HUES6 (cell line): ENCODE data around the gene DNAI1.
"Not testable (repeated sequence)": the region's sequence is repeated elsewhere in the genome, so short reads cannot be mapped to it uniquely, and the experiment has no call there.

Experiments used
- H3K27ac ChIP-seq: 2 replicates; pipeline ENCODE4 v1.7.0; 2013; ENCODE audit warnings: low read depth, mild to moderate bottlenecking, low read length, inconsistent platforms
- H3K27me3 ChIP-seq: 2 replicates; pipeline ENCODE4 v1.6.1; 2013; ENCODE audit warnings: low read length; ENCODE audit not compliant: control insufficient read depth, insufficient read depth
- H3K36me3 ChIP-seq: 2 replicates; pipeline ENCODE4 v1.6.1; 2013; ENCODE audit warnings: low read length; ENCODE audit not compliant: control insufficient read depth, insufficient read depth
- H3K4me1 ChIP-seq: 2 replicates; pipeline ENCODE4 v1.6.1; 2013; ENCODE audit warnings: low read length; ENCODE audit not compliant: control insufficient read depth, insufficient read depth
- H3K4me3 ChIP-seq: 2 replicates; pipeline ENCODE4 v1.5.1; 2013; ENCODE audit warnings: low read depth, low read length
- H3K9ac ChIP-seq: one replicate; pipeline ENCODE4 v1.6.1; 2013; ENCODE audit warnings: mild to moderate bottlenecking, low read length
- H3K9me3 ChIP-seq: 2 replicates; pipeline ENCODE4 v1.6.1; 2013; ENCODE audit warnings: low read depth, low read length; ENCODE audit not compliant: control insufficient read depth, insufficient read depth

The DNAI1 gene

DNA sequence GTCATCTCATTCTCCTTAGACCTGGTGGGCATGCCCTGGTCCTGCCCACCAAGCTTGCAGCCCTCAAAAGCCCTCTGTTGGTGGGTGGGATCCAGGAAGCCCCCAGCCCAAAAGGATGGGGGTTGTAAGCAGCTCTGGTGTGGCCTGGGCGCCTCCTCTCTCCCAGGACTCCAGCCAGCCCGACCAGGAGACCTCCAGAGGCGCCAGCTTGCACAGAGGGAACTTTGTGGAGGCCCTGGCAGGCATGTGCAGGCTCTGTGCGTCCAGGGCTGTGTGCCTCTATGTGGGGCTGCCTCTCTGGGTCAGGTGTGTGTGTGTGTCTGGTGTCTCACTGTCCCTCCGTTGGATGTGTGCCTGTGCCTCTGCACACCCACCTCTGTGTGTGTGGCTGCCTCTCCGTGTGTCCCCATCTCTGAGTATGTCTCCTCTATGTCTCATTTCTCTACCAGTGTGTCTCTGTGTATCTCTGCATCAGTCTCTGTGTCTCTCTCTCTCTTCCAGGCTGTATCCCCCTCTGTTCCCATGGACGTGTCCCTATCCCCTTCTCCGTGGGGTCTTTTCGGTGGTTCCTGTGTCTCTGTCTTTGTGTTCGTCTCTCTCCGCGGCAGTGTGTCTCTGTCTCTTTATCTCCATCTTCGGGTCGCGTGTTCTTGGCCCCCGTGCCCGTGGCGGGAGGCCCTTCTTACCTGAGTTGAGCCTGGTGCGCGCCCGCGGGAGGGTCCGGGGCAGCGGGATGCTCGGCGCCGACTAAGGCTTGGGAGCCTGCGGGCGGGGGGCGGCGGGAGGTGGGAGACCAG, 63.7 kb downstream of the DNAI1 start:
- Histone ChIP-seq H3K4me3 (peak overlapping the region; percentile 73), H3K27me3 (peaks cover 47% of the 10 kb centered on the region), H3K36me3 (no peaks in the 10 kb centered on the region), H3K9me3 (no peaks in the 10 kb centered on the region), H3K9ac (peak overlapping the region; percentile 46), H3K27ac (no peak overlapping the region), H3K4me1 (peaks cover 21% of the 10 kb centered on the region)

DNA sequence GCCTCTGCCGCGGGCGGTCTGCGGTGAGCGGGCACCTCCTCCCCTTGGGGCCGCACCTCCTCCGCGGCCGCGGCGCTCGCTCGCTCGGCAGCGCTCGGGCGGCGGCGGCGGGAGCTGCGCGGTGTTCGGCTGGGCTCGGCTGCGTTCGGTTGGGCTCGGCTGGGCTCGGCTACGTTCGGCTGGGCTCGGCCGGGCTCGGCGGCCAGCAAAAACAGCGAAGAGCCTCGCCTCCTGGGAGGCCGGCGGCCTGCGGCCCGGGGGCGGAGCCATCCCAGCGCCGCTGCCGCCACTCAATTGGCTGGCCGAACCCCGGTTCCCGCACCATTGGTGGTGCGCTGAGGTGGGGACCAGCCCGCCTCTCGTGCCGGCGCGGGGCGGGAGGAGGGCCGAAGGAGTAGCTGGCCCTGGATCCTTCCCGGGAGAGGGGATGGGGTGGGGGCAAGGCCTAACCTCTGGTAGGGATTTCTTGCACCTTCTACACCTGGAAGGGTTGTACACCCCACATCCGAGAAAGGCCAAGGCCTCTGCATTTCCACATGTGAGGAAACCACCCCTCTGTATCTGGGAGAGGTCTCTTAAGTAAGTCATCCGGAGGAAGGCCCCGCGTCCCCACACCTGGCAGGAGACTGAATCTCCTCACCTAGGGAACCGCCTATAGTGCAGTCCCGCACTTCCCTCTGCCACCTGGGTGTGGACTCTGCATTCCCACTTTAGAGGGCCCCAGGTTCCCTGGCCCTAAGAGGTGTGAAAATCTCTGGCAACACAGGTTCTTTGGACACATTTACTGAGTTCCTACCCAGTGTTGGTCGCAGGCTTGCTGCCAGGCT, 64.6 kb downstream of the DNAI1 start, which contains the start of gene ENHO:
Gene ENHO, minus strand, starts transcription at position 20 of the 827 bp plus-strand sequence. CDS start 1,295 bp downstream, outside the sequence.
- Histone ChIP-seq H3K36me3 (no peaks in the 10 kb centered on the region), H3K9ac (peak within 1 kb of the TSS; percentile 46), H3K4me3 (peak within 1 kb of the TSS; percentile 73), H3K27me3 (peaks cover 47% of the 10 kb centered on the region), H3K9me3 (no peaks in the 10 kb centered on the region), H3K4me1 (peaks cover 21% of the 10 kb centered on the region), H3K27ac (no peak within 1 kb of the TSS)

DNA sequence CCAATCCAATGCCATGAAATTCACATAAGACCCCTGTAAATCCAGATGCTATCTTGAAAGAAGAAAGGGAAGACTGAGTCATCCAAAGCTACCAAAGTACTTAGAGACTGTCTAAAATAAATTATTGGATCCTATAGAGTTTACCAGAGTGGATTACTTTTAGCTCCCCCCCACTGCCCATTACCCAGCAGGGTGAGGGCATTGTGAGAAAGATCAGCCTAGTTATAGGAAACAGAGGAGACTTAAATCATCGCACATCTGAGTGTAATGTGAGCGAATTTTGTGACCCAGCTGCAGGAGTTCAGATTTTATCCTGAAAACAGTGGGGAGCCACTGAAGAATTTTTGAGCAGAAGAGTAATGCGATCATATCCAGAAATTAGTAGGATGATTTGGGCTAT, 65.7 kb downstream of the DNAI1 start:
- H3K4me1 ChIP-seq: peaks cover 21% of the 10 kb centered on the region
- peaks cover 44% of the 10 kb centered on the region for H3K27me3 ChIP-seq
- H3K36me3 ChIP-seq: no peaks in the 10 kb centered on the region
- no peak overlapping the region for H3K4me3 ChIP-seq
- no peak overlapping the region for H3K27ac ChIP-seq
- H3K9me3 ChIP-seq: no peaks in the 10 kb centered on the region
- no peak overlapping the region for H3K9ac ChIP-seq

GRCh38 chr9:34526026-34526425, 67.4 kb downstream of the DNAI1 start:
- Histone ChIP-seq H3K27me3 (peaks cover 36% of the 10 kb centered on the region), H3K4me1 (peaks cover 18% of the 10 kb centered on the region), H3K36me3 (no peaks in the 10 kb centered on the region), H3K9me3 (no peaks in the 10 kb centered on the region), H3K4me3 (no peak overlapping the region), H3K27ac (no peak overlapping the region), H3K9ac (no peak overlapping the region)

GRCh38 chr9:34532041-34532440, 73.4 kb downstream of the DNAI1 start:
- H3K4me1 ChIP-seq, H3K27ac ChIP-seq, H3K36me3 ChIP-seq: not testable (repeated sequence)

GRCh38 chr9:34536685-34537084, 78.1 kb downstream of the DNAI1 start:
- H3K36me3 ChIP-seq: no peaks in the 10 kb centered on the region

More at GRCh38 chr9:34532041-34532440, 73.4 kb downstream of the DNAI1 start:
- H3K9me3 ChIP-seq: peaks cover 18% of the 10 kb centered on the region; the same call in 1 of the 2 replicates
- not testable (repeated sequence) for H3K4me3 ChIP-seq, H3K9ac ChIP-seq, H3K27me3 ChIP-seq

GRCh38 chr9:34540827-34541226, 82.2 kb downstream of the DNAI1 start:
- Histone ChIP-seq H3K27ac (no peak overlapping the region), H3K4me3 (no peak overlapping the region), H3K4me1 (no peaks in the 10 kb centered on the region), H3K27me3 (no peaks in the 10 kb centered on the region), H3K36me3 (no peaks in the 10 kb centered on the region), H3K9me3 (no peaks in the 10 kb centered on the region), H3K9ac (no peak overlapping the region)

More at GRCh38 chr9:34536685-34537084, 78.1 kb downstream of the DNAI1 start:
- Histone ChIP-seq H3K9ac (no peak overlapping the region), H3K27ac (no peak overlapping the region), H3K9me3 (peaks cover 16% of the 10 kb centered on the region; the same call in 1 of the 2 replicates), H3K27me3 (0 out of 2 replicates have a peak, but pooled peaks cover 5% of the 10 kb centered on the region), H3K4me1 (no peaks in the 10 kb centered on the region), H3K4me3 (no peak overlapping the region)

GRCh38 chr9:34541540-34541939, 82.9 kb downstream of the DNAI1 start:
- Histone ChIP-seq H3K4me1 (no peaks in the 10 kb centered on the region; the same call in 1 of the 2 replicates), H3K9me3 (no peaks in the 10 kb centered on the region), H3K27ac (no peak overlapping the region), H3K9ac (no peak overlapping the region), H3K36me3 (no peaks in the 10 kb centered on the region), H3K4me3 (no peak overlapping the region), H3K27me3 (no peaks in the 10 kb centered on the region)

DNA sequence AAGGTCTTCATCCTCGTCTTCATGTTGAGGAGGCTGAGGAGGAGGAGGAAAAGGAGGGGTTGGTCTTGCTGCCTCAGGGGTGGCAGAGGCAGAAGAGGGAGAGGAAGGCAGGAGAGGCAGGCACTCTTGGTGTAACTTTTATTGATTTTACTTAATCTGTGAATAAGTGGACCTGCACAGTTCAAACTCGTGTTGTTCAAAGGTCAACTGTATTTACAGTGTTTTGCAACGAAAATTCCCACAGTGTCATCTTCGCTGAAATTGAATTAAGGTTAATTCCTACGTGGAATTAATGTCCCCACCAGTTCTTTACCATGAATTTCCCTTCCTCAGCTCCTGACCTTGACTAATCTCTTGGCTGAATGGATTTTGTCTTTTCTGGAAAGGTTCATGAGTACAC, 85.4 kb downstream of the DNAI1 start:
- Histone ChIP-seq H3K36me3 (no peaks in the 10 kb centered on the region), H3K27ac (no peak overlapping the region), H3K27me3 (0 out of 2 replicates have a peak, but pooled peaks cover 4% of the 10 kb centered on the region), H3K4me1 (no peaks in the 10 kb centered on the region; the same call in 1 of the 2 replicates), H3K4me3 (no peak overlapping the region), H3K9me3 (no peaks in the 10 kb centered on the region), H3K9ac (no peak overlapping the region)

GRCh38 chr9:34545497-34545896, 86.9 kb downstream of the DNAI1 start:
- H3K27ac ChIP-seq: no peak overlapping the region
- H3K4me1 ChIP-seq: no peaks in the 10 kb centered on the region; the same call in 1 of the 2 replicates
- no peaks in the 10 kb centered on the region for H3K36me3 ChIP-seq
- H3K4me3 ChIP-seq: no peak overlapping the region
- H3K9me3 ChIP-seq: no peaks in the 10 kb centered on the region
- H3K9ac ChIP-seq: no peak overlapping the region
- H3K27me3 ChIP-seq: 0 out of 2 replicates have a peak, but pooled peaks cover 4% of the 10 kb centered on the region
